SK-N-MC (cell line): ENCODE data around the gene KRT80.

Source experiments
- FOXP2 ChIP-seq: optimal IDR thresholded peaks from 2 replicates; pipeline ENCODE3; 2011; ENCODE audit warnings: mild to moderate bottlenecking, moderate library complexity; ENCODE audit not compliant: insufficient read depth; ENCODE audit errors: extremely low read length, control extremely low read depth
- POLR2AphosphoS5 ChIP-seq: IDR thresholded peaks from 2 replicates; pipeline ENCODE4 v1.6.1; 2012; ENCODE audit warnings: mild to moderate bottlenecking, low read depth, low read length, borderline replicate concordance

- TF ChIP-seq POLR2AphosphoS5 (no peak), FOXP2 (no peak)
Observed at GRCh38 chr12:52207106-52207505, 15.3 kb upstream of the KRT80 start.
